Stimulated activated CD8-positive, alpha-beta memory T cell treated with anti-CD3 and anti-CD28 coated beads, Interleukin-7, amount 100 ng/mL, for 4 hours (primary cell): ENCODE results near the gene TAS1R2.

Source experiments
- DNase-seq, 2 donors: peaks; one replicate each; pipeline ENCODE4 v3.0.0-alpha.2; 2020; ENCODE audit warnings: low read depth in 2 of 2

Gene TAS1R2

DNA sequence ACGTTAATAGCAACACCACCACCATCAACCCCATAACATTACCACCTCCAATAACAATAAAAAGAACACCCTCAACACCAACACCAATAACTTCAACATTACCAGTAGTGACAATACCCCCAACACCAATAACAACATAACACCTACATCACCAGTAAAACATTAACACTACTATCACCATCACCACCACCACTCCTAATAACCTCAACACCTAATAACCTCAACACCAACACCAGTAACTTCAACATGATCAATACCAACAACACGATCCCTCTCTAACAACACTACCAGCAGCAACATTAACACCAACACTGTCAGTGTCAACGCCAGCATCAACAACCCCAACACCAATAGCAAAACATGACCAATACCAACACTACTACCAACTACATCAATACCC, 57.2 kb downstream of the TAS1R2 start:
- DNase-seq: no peak

DNA sequence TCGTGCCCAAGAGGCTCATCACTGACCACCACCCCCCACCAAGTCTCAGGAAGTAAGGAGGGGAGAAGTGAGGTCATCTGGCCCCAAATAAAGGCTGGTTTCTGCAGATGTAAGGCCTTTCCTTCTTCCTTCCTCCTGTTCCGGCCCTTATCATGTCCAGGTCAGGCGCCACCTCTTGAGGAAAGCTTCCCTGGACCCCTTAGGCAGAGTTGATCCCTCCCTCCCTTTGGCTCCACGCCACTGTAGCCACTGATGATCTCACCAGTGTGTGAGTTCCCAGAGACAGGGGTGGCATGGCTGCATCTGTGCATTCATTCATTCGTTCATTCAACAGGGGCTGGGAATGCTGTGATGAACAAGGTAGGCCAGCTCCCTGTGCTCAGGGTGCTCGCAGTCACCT, 59.2 kb downstream of the TAS1R2 start:
- DNase-seq: no peak

DNA sequence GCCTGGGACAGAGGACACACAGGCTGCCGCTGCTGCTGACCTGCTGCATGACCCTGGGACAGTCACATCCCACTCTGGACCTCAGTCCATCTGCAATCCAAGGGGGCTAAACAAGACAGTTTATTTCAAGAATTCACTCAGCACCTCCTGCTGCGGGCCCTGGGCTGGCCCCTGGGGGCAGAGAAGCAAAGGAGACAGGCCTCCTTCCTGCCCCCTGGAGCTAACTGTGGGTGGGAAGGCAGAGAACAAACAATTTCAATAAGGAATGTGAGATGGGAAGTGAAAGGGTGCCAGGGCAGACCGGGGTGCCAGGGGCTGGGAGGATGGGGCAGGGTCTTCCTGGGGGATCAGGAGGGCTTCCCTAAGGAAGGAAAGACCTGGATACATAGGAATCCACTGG, 60.0 kb downstream of the TAS1R2 start:
- no peak for DNase-seq

DNA sequence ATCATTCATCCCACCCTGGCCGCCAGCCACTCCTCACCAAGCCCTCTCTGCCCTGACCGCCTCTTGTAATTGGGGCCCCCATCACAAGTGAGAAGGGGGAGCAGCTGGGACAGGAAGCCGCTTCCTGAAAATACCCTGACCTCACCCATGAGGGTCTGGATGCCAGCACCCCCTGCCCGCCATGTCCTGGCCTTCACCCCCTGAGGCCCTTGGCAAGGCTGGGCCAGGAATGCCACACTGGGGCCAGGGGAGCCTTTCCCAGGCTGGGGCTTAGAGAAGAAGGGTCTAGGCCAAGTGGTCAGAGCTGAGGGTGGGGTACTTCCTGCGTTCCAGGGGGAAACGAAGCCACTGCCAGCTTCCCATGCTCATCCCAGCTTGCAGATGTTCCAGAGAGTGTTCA, 60.5 kb downstream of the TAS1R2 start:
- no peak for DNase-seq

DNA sequence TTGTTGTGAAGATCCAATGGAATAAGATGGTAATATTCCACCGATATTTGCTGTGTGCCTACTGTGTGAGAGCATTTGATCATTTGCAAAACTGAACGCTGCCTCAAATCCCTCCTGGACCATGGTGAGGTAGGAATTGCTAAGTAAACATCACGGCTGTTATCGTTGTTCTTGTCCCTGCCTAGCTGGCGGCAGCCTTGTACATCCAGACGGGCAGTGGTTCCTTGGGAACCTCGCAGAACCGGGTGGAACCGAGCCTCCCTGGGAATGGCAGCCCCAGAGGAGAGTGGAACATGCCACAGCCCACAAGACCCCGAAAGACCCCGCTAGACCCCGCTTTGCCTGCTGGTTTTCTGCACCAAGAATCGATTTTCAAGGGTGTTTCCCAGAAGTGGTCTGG, 60.9 kb downstream of the TAS1R2 start:
- DNase-seq: no peak

DNA sequence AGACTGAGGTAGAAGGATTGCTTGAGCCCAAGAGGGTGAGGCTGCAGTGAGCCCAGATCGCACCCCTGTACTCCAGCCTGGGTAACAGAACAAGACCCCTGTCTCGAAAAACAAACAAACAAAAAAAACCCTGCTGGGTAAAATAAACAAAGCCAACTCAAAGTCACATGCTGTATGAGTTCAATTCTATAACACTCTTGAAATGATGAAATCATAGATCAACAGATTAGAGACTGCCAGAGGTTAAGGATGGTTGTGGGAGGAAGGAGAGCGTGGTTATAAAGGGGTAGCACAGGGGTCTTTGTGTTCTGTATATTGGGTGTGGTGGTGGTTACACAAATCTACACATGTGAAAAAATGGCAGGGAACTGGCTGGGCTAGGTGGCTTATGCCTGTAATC, 62.5 kb downstream of the TAS1R2 start:
- DNase-seq: no peak

DNA sequence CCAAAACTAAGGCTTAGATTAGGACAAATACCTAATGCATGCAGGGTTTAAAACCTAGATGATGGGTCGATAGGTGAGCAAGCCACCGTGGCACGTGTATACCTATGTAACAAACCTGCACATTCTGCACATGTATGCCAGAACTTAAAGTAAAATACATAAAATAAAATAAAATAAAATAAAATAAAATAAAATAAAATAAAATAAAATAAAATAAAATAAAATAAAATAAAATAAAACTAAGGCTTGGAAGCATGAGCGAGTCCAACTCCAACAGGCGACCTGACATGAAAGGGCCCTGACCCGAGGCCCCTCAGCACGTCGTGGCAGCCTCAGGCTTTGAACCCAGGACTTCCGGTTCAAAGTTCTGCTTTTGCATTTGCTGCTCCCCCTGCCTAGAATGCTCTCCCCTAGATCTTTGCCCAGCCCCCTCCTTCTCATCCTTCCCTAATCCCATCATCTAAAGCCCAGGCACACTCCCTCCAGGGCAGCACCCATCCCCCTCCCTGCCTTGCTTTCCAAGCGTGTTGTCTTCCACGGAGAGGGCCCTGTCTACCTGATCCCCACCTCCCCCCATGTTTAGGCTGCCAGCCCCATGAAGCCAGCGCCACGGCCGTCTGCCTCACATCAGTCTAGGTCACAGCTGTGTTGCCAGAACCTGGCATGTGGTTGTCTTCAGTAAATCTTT, 64.3 kb downstream of the TAS1R2 start:
- DNase-seq: no peak

DNA sequence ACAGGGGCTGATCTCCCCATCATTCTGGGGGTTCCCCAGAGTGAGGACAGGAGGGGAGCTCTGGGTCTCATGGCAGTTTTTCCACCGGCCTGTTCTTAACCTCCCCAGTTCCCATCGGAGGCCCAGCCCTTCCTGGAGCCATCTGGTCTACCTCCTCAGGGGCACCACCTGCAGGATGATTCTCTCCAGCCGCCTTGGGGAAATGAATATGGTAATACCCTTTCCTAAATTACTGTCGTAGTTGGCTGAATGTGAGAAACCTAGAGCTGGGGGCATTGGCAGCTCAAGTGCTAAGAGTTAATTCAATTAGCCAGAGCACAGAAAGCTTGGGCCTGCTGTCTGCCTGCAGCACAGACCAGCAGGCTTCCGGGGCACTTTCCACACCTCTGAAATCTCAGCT, 64.9 kb downstream of the TAS1R2 start:
- no peak for DNase-seq

DNA sequence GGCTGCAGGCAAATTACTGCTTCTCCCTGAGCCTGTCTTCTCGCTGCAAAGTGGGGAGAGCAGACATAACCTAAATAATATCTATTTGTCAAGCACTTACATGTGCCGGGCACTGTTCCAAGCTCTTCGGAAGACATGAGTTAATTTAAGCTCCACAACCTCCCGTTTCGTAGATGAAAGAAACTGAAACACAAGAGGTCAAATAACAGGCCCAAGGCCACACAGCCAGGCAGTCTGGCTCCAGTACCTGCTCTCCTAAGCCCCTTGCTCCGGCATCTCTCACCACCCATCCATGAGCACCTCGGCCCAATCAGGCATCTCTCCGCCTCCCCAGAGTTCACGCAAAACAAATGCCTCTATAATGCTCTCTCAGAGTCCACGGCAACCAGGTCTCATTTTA, 65.4 kb downstream of the TAS1R2 start:
- no peak for DNase-seq

DNA sequence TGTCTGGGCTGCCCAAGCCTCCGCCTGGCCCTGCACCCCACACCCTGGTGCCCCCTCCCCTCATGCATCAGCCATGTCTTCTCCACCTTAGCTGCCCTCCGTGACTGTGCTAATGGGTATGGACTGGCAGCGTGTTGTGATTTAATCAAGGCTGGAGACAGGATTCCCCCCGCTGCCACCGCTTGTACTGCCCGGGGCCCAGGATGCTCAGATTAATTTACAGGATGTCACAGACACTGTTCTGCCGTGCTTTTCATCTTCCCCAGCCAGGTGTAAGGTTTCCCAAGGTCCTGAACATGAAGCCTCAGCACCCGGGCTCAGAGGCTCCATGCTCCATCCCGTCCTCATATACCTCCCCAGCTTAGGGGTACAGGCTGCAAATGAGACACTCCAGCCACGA, 66.3 kb downstream of the TAS1R2 start:
- no peak for DNase-seq

DNA sequence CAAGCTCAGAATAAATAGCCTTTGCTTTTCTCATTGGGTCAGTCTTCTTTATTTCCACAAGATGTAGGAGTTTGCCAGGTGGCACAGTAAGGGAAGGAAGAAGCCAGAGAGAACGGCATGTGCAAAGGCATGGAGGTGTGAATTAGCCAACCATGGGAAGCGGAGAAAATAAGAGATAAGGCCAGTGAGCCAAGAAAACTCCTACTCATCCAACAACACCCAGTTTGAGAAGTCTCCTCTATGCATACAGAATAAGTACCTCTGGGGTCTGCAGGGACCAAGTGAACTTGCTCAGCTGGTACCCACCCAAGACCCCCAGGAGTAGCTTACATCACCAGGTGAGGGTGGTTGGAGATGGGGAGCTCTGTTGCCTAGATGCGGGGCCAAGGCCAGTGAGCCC, 66.7 kb downstream of the TAS1R2 start:
- no peak for DNase-seq
